NCI-H2171 (cell line): Measurements from ENCODE around the gene SKIC2.

ENCODE experiments used
- DNase-seq: peaks from one replicate; lab custom pipeline; 2025; lab: John Stamatoyannopoulos, UW

Gene SKIC2

GRCh38 chr6:31945507-31946369, 13.2 kb upstream of the SKIC2 start, which contains the start of gene CFB:
Gene CFB, plus strand, starts transcription at chr6:31946095. Its CDS starts 127 bp downstream, at chr6:31946222.
- no peak for DNase-seq

- DNase-seq, result no peak
These were observed 12.5 kb upstream of the SKIC2 start for GRCh38 chr6:31946370-31946885.

- no peak for DNase-seq
These were observed 11.8 kb upstream of the SKIC2 start for GRCh38 chr6:31947070-31947675.

- no peak for DNase-seq
These were observed 11.1 kb upstream of the SKIC2 start for GRCh38 chr6:31947864-31948263.

- no peak for DNase-seq
These were observed 10.7 kb upstream of the SKIC2 start for GRCh38 chr6:31948306-31948705.

- no peak for DNase-seq
These were observed 10.1 kb upstream of the SKIC2 start for GRCh38 chr6:31948753-31949413.

GRCh38 chr6:31949926-31950548, 8.9 kb upstream of the SKIC2 start:
- no peak for DNase-seq

GRCh38 chr6:31952140-31952805, 6.7 kb upstream of the SKIC2 start:
- no peak for DNase-seq

- no peak for DNase-seq
These were observed 6.1 kb upstream of the SKIC2 start for GRCh38 chr6:31952890-31953289.

GRCh38 chr6:31954511-31954910, 4.5 kb upstream of the SKIC2 start:
- no peak for DNase-seq

GRCh38 chr6:31956796-31957195, 2.2 kb upstream of the SKIC2 start:
- no peak for DNase-seq

- no peak for DNase-seq
These were observed 599 bp upstream of the SKIC2 start for GRCh38 chr6:31958412-31958740.

- no peak for DNase-seq
These were observed 2.6 kb downstream of the SKIC2 start for GRCh38 chr6:31961616-31962015.

- no peak for DNase-seq
These were observed 4.9 kb downstream of the SKIC2 start for GRCh38 chr6:31963921-31964320.

- DNase-seq, result no peak
These were observed 6.7 kb downstream of the SKIC2 start for GRCh38 chr6:31965700-31966099.

GRCh38 chr6:31966506-31966905, 7.5 kb downstream of the SKIC2 start:
- no peak for DNase-seq

- DNase-seq, result no peak
These were observed 8.3 kb downstream of the SKIC2 start for GRCh38 chr6:31966997-31967925.

GRCh38 chr6:31967926-31968320, 8.9 kb downstream of the SKIC2 start:
- DNase-seq, result no peak

- DNase-seq, result no peak
These were observed 9.4 kb downstream of the SKIC2 start for GRCh38 chr6:31968326-31968725.

GRCh38 chr6:31968791-31969711, 10.1 kb downstream of the SKIC2 start:
- DNase-seq, result no peak
